Peyer's patch (tissue), 4 donors: ENCODE results near the gene NLRP9. TPM values are rescaled to one million over a fixed set of nuclear protein-coding genes. Genes with fewer than 3 reads are reported as not detected.

Experiments
- DNase-seq, 3 donors: peaks; one replicate each; pipeline ENCODE4 v3.0.0-alpha.2; 2017 to 2019
- H3K27ac ChIP-seq, 4 donors: fragments of 200-600 bp; sonication (generic); one replicate each; pipeline ENCODE4 v1.5.1; 2016 to 2019
- H3K27me3 ChIP-seq, 2 donors: fragments of 200-600 bp; sonication (generic); one replicate each; pipeline ENCODE4 v1.5.1; 2019
- H3K36me3 ChIP-seq, 3 donors: fragments of 200-600 bp; sonication (generic); one replicate each; pipeline ENCODE4 v1.5.1; 2016 to 2019
- H3K4me1 ChIP-seq, 4 donors: fragments of 200-600 bp; sonication (generic); one replicate each; pipeline ENCODE4 v1.5.1; 2016 to 2019
- H3K4me3 ChIP-seq, 4 donors: fragments of 200-600 bp; sonication (generic); 1 replicate in 3 of 4; 2 replicates in 1 of 4; pipeline ENCODE4 v1.5.1; 2016 to 2019; ENCODE audit warnings: mild to moderate bottlenecking in 1 of 4
- H3K9me3 ChIP-seq, 4 donors: fragments of 200-600 bp; sonication (generic); one replicate each; pipeline ENCODE4 v1.5.1; 2016 to 2019; ENCODE audit warnings: mild to moderate bottlenecking in 1 of 4
- CTCF ChIP-seq, 6 experiments: fragments of 450-650 bp in 4 of 6; fragments of 200-600 bp in 2 of 6; sonication (generic) in 1 of 6; IDR thresholded peaks; one replicate each; pipeline ENCODE4 v1.5.1; 2017 to 2019; ENCODE audit warnings: antibody characterized with exemption in 6 of 6, mild to moderate bottlenecking in 3 of 6, moderate library complexity in 1 of 6
- POLR2A ChIP-seq, 2 donors: fragments of 450-650 bp; IDR thresholded peaks; one replicate each; pipeline ENCODE4 v1.5.1; 2017; ENCODE audit warnings: antibody characterized with exemption in 2 of 2, mild to moderate bottlenecking in 2 of 2, moderate library complexity in 2 of 2
- total RNA-seq, 4 donors: library from RNA; depleted of rRNA; stranded (reverse); fragments of >200 nt; gene quantifications; one replicate each; pipeline ENCODE4 v1.1.0, GENCODE V29; 2016

NLRP9 gene
- total RNA-seq, 4 donors from 2014 or later = not detected

GRCh38 chr19:55717251-55717650, 21.0 kb downstream of the NLRP9 start:
- Histone ChIP-seq H3K36me3 (no peaks in the 10 kb centered on the region), H3K4me1 (no peaks in the 10 kb centered on the region), H3K27ac (no peak overlapping the region), H3K9me3 (peaks cover 0 to 12% (median 2%) of the 10 kb centered on the region in 4 donors), H3K4me3 (no peak overlapping the region), H3K27me3 (no peaks in the 10 kb centered on the region)
- no peak for TF ChIP-seq CTCF (IDR thresholded peaks at IDR 0.05)
- no peak for TF ChIP-seq POLR2A (IDR thresholded peaks at IDR 0.05)
- DNase-seq = no peak

GRCh38 chr19:55716531-55716930, 21.7 kb downstream of the NLRP9 start:
- no peak for TF ChIP-seq CTCF (IDR thresholded peaks at IDR 0.05)
- H3K9me3 ChIP-seq = peaks cover 0 to 10% (median under 1%) of the 10 kb centered on the region in 4 donors
- no peaks in the 10 kb centered on the region for H3K27me3 ChIP-seq
- DNase-seq = no peak
- H3K4me1 ChIP-seq = no peaks in the 10 kb centered on the region
- H3K4me3 ChIP-seq = no peak overlapping the region
- H3K27ac ChIP-seq = no peak overlapping the region
- H3K36me3 ChIP-seq = no peaks in the 10 kb centered on the region

GRCh38 chr19:55712804-55713631, 25.2 kb downstream of the NLRP9 start:
- no peak for TF ChIP-seq CTCF (IDR thresholded peaks at IDR 0.05)
- no peak for TF ChIP-seq POLR2A (IDR thresholded peaks at IDR 0.05)
- Histone ChIP-seq H3K27me3 (no peaks in the 10 kb centered on the region), H3K9me3 (no peaks in the 10 kb centered on the region), H3K36me3 (no peaks in the 10 kb centered on the region), H3K4me3 (no peak overlapping the region), H3K27ac (no peak overlapping the region), H3K4me1 (no peaks in the 10 kb centered on the region)
- DNase-seq = no peak

GRCh38 chr19:55711719-55712118, 26.5 kb downstream of the NLRP9 start:
- DNase-seq = no peak
- Histone ChIP-seq H3K27ac (no peak overlapping the region), H3K9me3 (no peaks in the 10 kb centered on the region), H3K36me3 (no peaks in the 10 kb centered on the region), H3K4me3 (no peak overlapping the region), H3K4me1 (no peaks in the 10 kb centered on the region), H3K27me3 (no peaks in the 10 kb centered on the region)
- no peak for TF ChIP-seq CTCF (IDR thresholded peaks at IDR 0.05)
- TF ChIP-seq POLR2A (IDR thresholded peaks at IDR 0.05) = no peak

- peaks cover 0 to 11% (median 0%) of the 10 kb centered on the region in 4 donors for H3K4me1 ChIP-seq
- no peaks in the 10 kb centered on the region for H3K9me3 ChIP-seq
- DNase-seq = no peak
- no peak overlapping the region for H3K27ac ChIP-seq
- no peak for TF ChIP-seq CTCF (IDR thresholded peaks at IDR 0.05)
- TF ChIP-seq POLR2A (IDR thresholded peaks at IDR 0.05) = no peak
- peaks cover 0 to 9% (median 0%) of the 10 kb centered on the region in 3 donors for H3K36me3 ChIP-seq
- no peak overlapping the region for H3K4me3 ChIP-seq
- no peaks in the 10 kb centered on the region for H3K27me3 ChIP-seq
These were observed 32.2 kb downstream of the NLRP9 start for GRCh38 chr19:55705972-55706371.
